DMS53 treated with DMSO at 0.1 percent for 48 hours (cell line): ENCODE results near the gene TPRN.

Experiments used
- DNase-seq: peaks from one replicate; lab custom pipeline; 2025; ENCODE audit not compliant: unreplicated experiment; lab: John Stamatoyannopoulos, UW

Gene TPRN

DNA sequence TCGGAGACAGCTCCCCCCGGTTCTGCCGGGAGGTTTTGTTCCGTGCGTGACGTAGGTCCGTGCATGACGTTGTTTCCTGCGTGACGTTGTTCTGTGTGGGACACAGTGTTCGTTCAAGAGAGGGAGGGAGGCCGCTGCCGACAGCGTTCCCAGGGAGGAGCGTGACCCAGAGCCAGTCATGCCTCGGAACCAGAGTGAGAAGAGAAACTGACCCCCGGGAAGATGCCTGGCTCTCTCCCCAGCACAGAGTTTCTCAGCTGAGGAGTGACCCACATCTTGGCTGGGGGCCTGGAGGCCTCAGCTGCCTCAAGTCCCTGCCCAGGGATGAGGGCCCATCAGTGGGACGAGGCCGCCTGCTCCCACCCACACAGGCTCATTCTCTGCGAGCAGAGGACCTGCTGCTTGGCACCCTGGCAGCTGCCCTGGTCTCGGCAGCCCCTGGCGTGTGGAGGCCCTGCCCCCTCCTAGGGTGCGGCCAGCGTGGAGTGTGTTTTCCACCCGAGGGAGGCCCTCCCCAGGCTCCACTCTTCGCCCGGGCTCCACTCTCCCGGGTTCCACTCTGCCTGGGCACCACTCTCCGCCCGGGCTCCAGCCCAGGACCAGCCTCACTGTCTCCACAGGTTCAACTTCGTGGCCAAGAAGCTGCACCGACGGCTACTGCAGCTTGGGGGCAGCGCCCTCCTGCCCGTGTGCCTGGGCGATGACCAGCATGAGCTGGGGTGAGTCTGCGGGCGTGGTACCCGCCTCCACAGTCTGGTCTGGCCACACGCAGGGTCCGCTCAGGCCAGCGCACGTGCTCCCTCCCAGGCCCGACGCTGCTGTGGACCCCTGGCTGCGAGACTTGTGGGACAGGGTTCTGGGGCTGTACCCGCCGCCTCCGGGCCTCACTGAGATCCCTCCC, 12.9 kb upstream of the TPRN start:
- no peak for DNase-seq

DNA sequence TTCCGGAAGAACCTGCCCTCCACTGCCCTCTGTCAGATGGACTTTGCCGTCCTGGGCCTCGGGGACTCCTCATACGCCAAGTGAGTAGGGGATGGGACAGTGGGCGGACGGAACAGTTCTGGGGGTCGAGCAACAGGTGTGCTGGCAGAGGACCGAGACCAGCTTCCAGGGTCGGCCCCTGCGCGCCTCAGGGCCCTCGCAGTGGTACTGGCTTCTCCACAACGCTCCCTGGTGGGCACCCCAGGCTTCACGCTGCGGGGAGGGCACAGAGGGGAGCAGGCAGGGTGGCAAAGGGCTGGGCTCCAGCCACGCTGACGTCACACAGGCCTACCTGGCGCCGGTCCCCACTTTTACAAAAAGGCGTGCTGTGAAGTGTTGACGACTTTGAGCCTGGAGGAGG, 12.0 kb upstream of the TPRN start:
- DNase-seq = no peak

DNA sequence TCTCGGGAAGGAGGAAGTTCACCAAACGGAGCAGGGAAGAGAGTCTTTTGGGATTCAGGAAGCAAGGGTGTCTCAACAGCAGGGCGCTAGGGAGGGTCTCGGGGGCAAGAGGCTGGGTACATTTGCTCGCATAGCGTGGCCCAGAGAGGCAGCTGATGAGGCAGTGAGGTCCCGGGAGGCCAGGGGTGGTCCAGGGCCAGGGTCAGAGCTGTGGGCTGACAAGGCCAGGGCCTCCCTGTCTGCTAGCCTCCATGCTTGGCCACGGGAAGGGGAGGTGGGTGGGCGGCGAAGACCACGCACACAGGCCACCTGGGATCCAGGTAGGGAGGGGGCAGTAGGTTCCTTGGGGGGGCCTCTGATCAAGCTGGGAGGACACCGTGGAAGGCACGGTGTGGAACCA, 11.0 kb upstream of the TPRN start:
- no peak for DNase-seq

DNA sequence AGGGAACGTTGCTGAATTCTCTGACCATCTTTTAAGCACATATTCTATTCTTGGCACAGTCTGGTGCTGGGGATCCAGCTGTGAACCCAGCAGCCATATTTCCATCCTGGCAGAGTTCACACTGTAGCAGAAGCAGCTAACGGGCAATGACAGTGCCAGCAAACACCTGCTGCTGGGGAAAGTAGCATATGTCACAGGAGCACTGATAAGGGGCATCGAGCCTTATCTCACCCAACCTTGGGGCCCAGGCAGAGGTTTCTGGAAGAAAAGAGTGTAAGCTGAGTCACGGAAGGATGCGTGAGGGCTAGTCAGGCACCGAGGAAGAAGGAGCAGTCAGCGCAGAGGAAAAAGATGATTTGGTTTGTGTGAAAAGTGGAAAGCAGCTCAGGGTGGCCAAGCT, 6.1 kb upstream of the TPRN start:
- DNase-seq = no peak

DNA sequence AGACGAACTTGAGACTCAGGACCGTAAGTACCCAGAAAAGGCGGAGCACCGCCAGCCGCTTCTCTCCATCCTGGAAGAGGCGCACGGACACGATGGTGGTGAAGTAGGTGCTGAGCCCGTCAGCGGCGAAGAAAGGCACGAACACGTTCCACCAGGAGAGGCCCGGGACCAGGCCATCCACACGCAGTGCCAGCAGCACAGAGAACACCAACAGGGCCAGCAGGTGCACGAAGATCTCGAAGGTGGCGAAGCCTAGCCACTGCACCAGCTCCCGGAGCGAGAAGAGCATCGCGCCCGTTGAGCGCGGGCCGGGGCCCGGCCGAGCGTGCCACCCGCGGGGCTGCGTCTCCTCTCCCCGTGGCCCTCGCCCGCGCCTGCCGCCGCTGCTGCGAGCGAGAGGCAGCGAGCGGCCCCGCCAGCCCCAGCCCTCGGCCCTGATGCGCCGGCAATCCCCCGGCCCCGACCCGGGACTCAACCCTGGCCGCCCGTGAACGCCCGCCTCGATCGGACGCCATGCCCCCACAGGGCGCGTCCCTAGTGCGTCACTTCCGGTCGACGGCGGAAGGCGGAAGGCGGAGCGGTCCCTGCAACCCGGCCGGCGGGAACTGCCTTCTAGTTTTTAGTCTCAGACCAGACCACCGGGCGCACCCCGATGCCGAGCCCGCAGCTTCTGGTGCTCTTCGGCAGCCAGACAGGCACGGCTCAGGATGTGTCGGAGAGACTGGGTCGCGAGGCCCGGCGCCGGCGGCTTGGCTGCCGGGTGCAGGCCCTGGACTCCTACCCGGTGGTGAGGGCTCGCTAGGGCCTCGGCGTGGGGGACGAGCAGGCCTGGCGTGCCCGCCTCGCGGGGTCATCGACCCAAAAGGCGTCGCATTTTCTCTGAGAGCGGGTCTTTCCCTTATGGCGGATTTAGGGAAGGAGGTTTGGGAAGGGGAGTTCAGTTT, 4.9 kb upstream of the TPRN start, which contains the start of the genes NDOR1 and TMEM203:
TSS of gene NDOR1 (plus strand) at position 575 of the 944 bp plus-strand sequence. CDS start at position 653, 78 bp downstream.
TSS of gene TMEM203 (minus strand) at position 523 of the 944 bp plus-strand sequence. CDS start at position 289, 234 bp downstream.
- DNase-seq = peak; percentile 61

DNA sequence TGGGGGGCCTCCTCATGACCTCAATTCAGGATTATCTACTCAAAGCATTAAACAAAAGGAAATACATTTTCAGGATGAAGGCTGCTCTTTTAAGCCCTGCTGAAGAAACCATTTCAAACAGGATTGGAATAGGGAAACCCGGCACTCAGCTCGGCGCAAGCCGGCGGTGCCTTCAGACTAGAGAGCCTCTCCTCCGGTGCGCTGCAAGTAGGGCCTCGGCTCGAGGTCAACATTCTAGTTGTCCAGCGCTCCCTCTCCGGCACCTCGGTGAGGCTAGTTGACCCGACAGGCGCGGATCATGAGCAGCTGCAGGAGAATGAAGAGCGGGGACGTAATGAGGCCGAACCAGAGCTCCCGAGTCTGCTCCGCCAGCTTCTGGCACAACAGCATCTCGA, 4.2 kb upstream of the TPRN start:
- DNase-seq = no peak

DNA sequence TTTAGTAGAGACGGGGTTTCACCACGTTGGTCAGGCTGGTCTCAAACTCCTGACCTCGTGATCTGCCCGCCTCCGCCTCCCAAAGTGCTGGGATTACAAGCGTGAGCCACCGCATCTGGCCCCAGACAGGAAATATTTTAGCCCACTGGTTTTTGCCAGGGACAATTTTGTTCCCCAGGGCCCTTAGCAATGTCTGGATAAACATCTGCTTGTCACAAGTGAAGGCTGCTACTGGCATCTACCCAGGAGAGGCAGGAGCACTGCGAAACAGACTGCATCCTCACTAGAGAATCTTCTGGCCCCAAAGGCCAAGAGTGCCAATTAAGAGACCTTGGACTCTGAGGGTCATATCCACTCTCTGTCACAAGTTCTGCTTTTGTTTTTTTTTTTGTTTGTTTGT, 2.4 kb upstream of the TPRN start:
- no peak for DNase-seq

DNA sequence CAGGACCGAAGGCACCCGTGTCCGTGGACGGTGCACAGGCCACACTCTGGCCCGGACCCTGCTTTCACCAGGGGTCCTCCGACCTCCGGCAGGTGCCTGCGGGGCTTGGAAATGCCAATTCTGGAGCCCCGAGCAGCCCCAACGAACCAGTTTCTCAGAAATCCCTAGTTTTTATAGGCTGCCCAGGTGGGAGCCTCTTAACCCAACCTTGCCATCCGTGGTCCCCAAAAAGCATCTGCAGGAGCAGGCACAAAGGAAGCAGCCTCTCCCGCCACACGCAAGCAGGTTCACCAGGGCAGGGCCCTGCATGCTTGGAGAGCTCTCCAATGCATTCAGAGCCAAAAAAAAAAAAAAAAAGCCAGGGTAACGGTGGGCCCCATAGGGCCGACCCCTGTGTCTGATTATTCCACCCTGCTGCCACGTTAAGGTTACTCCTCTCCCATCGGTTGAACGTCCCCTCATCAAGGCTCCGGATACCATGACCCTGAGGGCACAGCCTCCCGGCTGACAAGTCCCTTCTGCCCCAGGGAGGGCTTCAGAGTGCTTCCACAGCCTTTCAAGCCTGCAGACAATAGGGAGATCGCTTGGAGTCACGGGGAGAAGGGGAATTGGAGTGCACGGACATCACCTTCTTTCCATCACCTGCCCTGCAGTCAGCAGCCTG, 796 bp upstream of the TPRN start:
- DNase-seq = no peak

DNA sequence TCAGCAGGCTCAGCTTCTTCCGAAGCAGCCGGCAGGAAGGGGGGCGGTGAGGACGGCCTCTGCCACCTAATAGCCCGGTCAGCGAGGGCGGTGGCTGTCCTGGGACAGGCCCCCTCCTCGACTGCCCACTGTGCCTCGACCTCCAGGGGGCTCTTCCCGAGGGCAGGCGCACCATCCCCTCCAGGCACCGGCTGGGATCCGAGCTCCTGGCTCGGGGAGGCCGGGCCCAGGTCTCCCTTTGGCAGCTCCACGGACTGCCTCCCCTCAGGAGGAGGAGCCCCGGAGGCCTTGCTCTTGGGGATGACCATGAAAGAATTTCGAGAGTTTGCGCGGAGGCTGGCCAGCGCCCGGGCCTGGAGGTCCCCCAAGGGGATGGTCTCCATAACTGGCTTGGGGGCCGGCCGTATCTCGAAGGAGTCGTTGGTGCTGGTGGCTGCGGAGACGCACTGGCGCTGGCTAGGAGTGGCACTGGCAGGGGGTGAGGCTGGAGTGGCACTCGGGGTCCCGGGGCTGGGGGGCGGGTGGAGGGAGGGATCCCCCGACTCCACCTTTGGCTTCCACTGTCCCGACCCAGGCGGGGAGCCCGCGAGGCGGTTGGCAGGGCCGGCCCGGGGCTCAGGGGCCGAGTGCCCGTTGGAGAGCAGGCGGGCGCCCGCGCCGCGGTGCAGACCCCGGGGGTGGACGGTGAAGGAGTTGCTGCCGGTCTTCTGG, 975 bp downstream of the TPRN start:
- DNase-seq = no peak

- DNase-seq = no peak
These were observed 1.6 kb downstream of the TPRN start for GRCh38 chr9:137198902-137199283.

DNA sequence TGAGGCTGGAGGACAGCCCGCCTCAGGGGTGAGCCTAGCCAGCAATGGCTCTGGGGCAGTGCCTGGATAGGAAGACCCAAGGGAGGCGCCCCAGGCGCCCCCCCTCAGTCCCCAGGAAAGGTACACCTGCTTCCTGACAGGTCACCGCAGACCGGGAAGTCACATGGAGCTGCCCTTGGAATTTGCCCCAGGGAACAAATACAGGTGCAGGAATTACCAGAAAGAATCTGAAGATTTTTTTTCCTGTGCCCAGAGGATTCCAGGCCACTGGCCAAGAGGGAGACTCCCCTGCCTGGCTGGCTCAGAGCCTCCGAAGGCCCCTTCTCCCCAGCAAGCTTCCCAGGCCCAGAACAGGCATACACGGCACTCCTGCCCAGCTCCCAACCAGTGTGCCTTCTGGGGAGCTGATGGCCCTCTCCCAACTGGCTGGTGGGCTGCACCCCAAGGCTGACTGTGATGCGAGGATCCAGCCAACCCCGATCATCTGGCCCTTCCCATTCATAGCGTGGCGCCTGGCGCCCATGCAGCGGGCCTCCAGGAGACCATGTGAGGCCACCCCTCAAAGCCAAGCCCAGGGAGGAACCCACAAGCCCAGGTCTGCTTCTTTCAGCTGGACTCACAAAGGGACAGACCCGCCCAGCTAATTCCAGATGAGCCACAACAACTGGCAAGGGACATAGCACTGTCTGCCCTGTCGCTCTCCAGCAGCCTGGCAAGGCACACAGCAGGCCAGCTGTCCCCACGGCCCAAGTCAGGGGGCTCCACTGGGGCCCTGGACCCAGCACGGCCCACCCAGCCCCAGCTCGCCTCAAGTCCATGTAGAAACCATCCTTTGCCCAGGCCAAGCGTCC, 2.3 kb downstream of the TPRN start:
- peak; percentile 50 for DNase-seq

GRCh38 chr9:137195525-137196220, 4.9 kb downstream of the TPRN start:
- DNase-seq = peak; percentile 98

DNA sequence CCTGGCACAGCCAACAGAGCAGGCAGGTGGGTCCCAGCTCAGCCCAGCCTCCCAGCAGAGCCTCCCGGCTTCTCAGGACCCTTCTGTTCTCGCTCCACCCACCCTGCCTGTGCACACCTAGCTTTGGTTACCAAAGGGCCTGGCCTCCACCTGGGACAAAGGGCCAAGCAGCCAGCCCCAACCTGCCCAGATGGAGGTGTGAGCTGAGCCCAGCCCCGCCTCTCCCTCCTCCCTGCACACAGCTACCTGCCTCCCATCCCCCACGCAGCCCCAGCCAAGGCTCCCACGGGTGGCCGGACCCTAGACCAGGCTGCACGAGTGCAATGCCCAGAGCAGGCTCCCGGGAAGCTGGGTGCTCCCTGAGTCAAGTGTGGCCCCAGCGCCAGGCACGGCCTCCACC, 5.6 kb downstream of the TPRN start:
- DNase-seq = peak; percentile 59

DNA sequence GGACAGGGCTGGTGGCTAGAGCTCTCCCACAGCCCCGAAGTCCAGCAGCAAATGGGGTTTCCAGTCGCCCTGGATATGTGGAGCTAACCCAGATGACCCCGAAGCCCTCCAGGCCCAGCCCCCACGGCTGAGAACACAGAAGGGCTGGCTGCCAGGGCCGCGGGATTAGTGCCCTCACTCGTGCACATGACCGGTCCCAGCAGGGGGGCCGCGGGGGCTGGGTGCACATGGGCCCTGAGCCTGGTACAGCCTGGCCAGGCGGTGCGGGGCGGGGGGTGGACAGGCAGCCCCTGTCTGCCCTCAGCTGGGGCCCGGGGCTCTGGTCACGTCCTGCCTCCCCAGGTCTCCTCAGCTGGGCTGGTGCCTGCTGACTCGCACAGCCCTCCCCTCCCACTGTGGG, 6.2 kb downstream of the TPRN start:
- DNase-seq = no peak

GRCh38 chr9:137193771-137194170, 6.8 kb downstream of the TPRN start:
- no peak for DNase-seq

- DNase-seq = no peak
These were observed 7.7 kb downstream of the TPRN start for GRCh38 chr9:137192859-137193258.

- DNase-seq = no peak
These were observed 8.1 kb downstream of the TPRN start for GRCh38 chr9:137192448-137192780.

GRCh38 chr9:137191691-137192447, 8.7 kb downstream of the TPRN start:
- DNase-seq = no peak
